PC-9 (cell line): ENCODE measurements around the gene MKKS.

ENCODE experiments used
- CTCF ChIP-seq: fragments of 200-600 bp; sonication (generic); conservative IDR thresholded peaks from 2 replicates; pipeline ENCODE4 v1.6.1; 2017; ENCODE audit warnings: mixed run types, antibody characterized with exemption, mild to moderate bottlenecking, moderate library complexity
- EZH2 ChIP-seq: fragments of 200-600 bp; sonication (generic); IDR thresholded peaks from 2 replicates; pipeline ENCODE4 v1.8.0; 2017; ENCODE audit warnings: antibody characterized with exemption, low read depth

GRCh38 chr20:10398834-10399369, 35.1 kb downstream of the MKKS start:
- TF ChIP-seq CTCF (no peak), EZH2 (no peak)
